A549 (cell line): ENCODE measurements around the gene SULT1C4. TPM values are rescaled to one million over a fixed set of nuclear protein-coding genes. Genes with fewer than 3 reads are reported as not detected.

ENCODE experiments used
- ATAC-seq, 2 experiments: fragments of 200-7000 bp in 1 of 2; fragments of >200 bp in 1 of 2; cut with Nextera tagmentation in 1 of 2; cut with Tn5 transposase in 1 of 2; 3 replicates each; pipeline versions ENCODE4 v1.8.0 to v1.9.1; 2018 to 2020; ENCODE audit warnings: mild to moderate bottlenecking in 1 of 2, moderate library complexity in 1 of 2
- CTCF ChIA-PET: fragments of 300-600 bp; sonication (Branson Sonifier 250); formaldehyde crosslinking; extraction: SDS; loops from one replicate; lab custom pipeline; 2021; ENCODE audit warnings: antibody characterized with exemption, inconsistent platforms; lab: Yijun Ruan, JAX
- POLR2A ChIA-PET: fragments of 350-600 bp; formaldehyde crosslinking; extraction: SDS; loops from one replicate; lab custom pipeline; 2021; ENCODE audit warnings: antibody characterized with exemption, inconsistent platforms; lab: Yijun Ruan, JAX
- DNase-seq, 2 experiments: peaks; one replicate each; pipeline versions ENCODE4 v3.0.0 to v3.0.0-alpha.2; 2011 to 2016; ENCODE audit warnings: low read depth in 1 of 2, low spot score in 1 of 2
- FAIRE-seq: peaks from 2 replicates; lab custom pipeline; 2011; peaks lifted over from hg19 to GRCh38; lab: Jason Lieb, UNC
- H3K27ac ChIP-seq, 2 experiments: fragments of >200 bp; sonication (Bioruptor Twin); formaldehyde crosslinking; 3 replicates each; pipeline ENCODE4 v1.5.1; 2016 to 2017
- H3K4me1 ChIP-seq: fragments of >200 bp; sonication (Bioruptor Twin); formaldehyde crosslinking; 3 replicates; pipeline ENCODE4 v1.6.1; 2016
- H3K4me2 ChIP-seq: fragments of >200 bp; sonication (Bioruptor Twin); formaldehyde crosslinking; 3 replicates; pipeline ENCODE4 v1.6.1; 2016
- H3K4me3 ChIP-seq: fragments of >200 bp; sonication (Bioruptor Twin); formaldehyde crosslinking; 3 replicates; pipeline ENCODE4 v1.5.1; 2016
- H3K9me3 ChIP-seq: fragments of >200 bp; sonication (Bioruptor Twin); formaldehyde crosslinking; 3 replicates; pipeline ENCODE4 v1.6.1; 2016
- ATOH8 ChIP-seq: fragments of 250-450 bp; sonication (Bioruptor Pico); IDR thresholded peaks from 2 replicates; pipeline ENCODE4 v1.5.0; 2020; ENCODE audit warnings: low read depth, mild to moderate bottlenecking, moderate library complexity
- BHLHE40 ChIP-seq: IDR thresholded peaks from 2 replicates; pipeline ENCODE4 v1.6.1; 2012; ENCODE audit warnings: low read depth, low read length, inconsistent platforms
- CBX8 ChIP-seq: fragments of 200-600 bp; sonication (generic); IDR thresholded peaks from 2 replicates; pipeline ENCODE4 v1.6.1; 2016
- CTCF ChIP-seq: fragments of >200 bp; sonication (Bioruptor Twin); formaldehyde crosslinking; IDR thresholded peaks from 3 replicates; pipeline ENCODE4 v1.5.1; 2016
- EHMT2 ChIP-seq: fragments of 200-600 bp; sonication (generic); IDR thresholded peaks from 2 replicates; pipeline ENCODE4 v1.6.1; 2016; ENCODE audit warnings: antibody characterized with exemption, low read depth, mild to moderate bottlenecking, moderate library complexity
- ESRRA ChIP-seq: fragments of 150-350 bp; IDR thresholded peaks from 2 replicates; pipeline ENCODE4 v1.6.1; 2014; ENCODE audit warnings: mild to moderate bottlenecking, low read length, borderline replicate concordance
- KDM1A ChIP-seq: fragments of 200-600 bp; sonication (generic); IDR thresholded peaks from 2 replicates; pipeline ENCODE4 v1.6.1; 2016; ENCODE audit warnings: low read depth, mild to moderate bottlenecking
- MAFK ChIP-seq: fragments of 450-650 bp; IDR thresholded peaks from 2 replicates; pipeline ENCODE4 v1.6.1; 2014; ENCODE audit not compliant: partially characterized antibody
- MAZ ChIP-seq: fragments of 150-350 bp; IDR thresholded peaks from 2 replicates; pipeline ENCODE4 v1.6.1; 2014; ENCODE audit warnings: antibody characterized with exemption, low read depth, low read length, borderline replicate concordance
- PBX3 ChIP-seq: IDR thresholded peaks from 2 replicates; pipeline ENCODE4 v1.6.1; 2012
- POLR2A ChIP-seq: IDR thresholded peaks from 2 replicates; pipeline ENCODE4 v1.6.1; 2012; ENCODE audit warnings: mild to moderate bottlenecking, low read length
- RAD21 ChIP-seq, 2 experiments: fragments of >200 bp in 1 of 2; sonication (Bioruptor Twin) in 1 of 2; formaldehyde crosslinking in 1 of 2; IDR thresholded peaks in 1 of 2; conservative IDR thresholded peaks in 1 of 2; 2 replicates in 1 of 2; 3 replicates in 1 of 2; pipeline ENCODE4 v1.6.1; 2012 to 2018; ENCODE audit warnings: inconsistent platforms in 1 of 2
- RNF2 ChIP-seq: fragments of 200-600 bp; sonication (generic); IDR thresholded peaks from 2 replicates; pipeline ENCODE4 v1.6.1; 2016; ENCODE audit warnings: low read depth, mild to moderate bottlenecking, antibody characterized with exemption, moderate library complexity, borderline replicate concordance
- SMC3 ChIP-seq: fragments of >200 bp; sonication (Bioruptor Twin); formaldehyde crosslinking; IDR thresholded peaks from 3 replicates; pipeline ENCODE4 v1.6.1; 2018; ENCODE audit warnings: inconsistent platforms
- USF2 ChIP-seq: fragments of 450-650 bp; IDR thresholded peaks from 2 replicates; pipeline ENCODE4 v1.6.1; 2014; ENCODE audit warnings: antibody characterized with exemption
- ZSCAN20 ChIP-seq: fragments of 250-450 bp; sonication (Bioruptor Pico); IDR thresholded peaks from 2 replicates; pipeline ENCODE4 v1.8.0; 2022; ENCODE audit warnings: mild to moderate bottlenecking, moderate library complexity
- WGBS: methylation state at CpG from one replicate; pipeline ENCODE4 v1.1.6; 2017; ENCODE audit errors: missing lambda C conversion rate; 5-methylcytosine and 5-hydroxymethylcytosine counted together
- polyA plus RNA-seq, 4 experiments: library from polyadenylated mRNA; depleted of rRNA in 3 of 4; stranded (reverse); fragments of >200 nt; fragmentation: RNase III in 1 of 4; extraction: RNeasy Plus Mini Kit Qiagen cat#74134 plus additional on column Dnase treatment in 1 of 4; gene quantifications; 2 replicates in 3 of 4; 3 replicates in 1 of 4; pipeline ENCODE4 v1.2.3, GENCODE V29; 2011 to 2017

Gene SULT1C4
- polyA plus RNA-seq, 2 of the 4 experiments (the other 2 are of a cell fraction): 0.05 TPM; not detected in 1

GRCh38 chr2:108392029-108392428, 14.3 kb downstream of the SULT1C4 start:
- WGBS: 83% methylated on average over 1 of the region's 1 CpG

GRCh38 chr2:108393197-108393596, 15.4 kb downstream of the SULT1C4 start:
- ATAC-seq: no peak
- FAIRE-seq: no peak

More at GRCh38 chr2:108392029-108392428, 14.3 kb downstream of the SULT1C4 start:
- H3K4me1 ChIP-seq: peaks cover 17% of the 10 kb centered on the region
- peak overlapping the region in 1 of 2 experiments; percentile 32; a peak in 1 of 6 replicates for H3K27ac ChIP-seq
- ChIA-PET POLR2A (no interaction called here), CTCF (interaction anchor here (1.0 kb wide), 1 partner anchor 12 kb away, joined by 4 read pairs; no protein-coding TSS in a partner anchor)
- DNase-seq (no peak), FAIRE-seq (no peak), ATAC-seq (no peak)
- H3K4me2 ChIP-seq: no peak overlapping the region
- TF ChIP-seq CBX8 (no peak), EHMT2 (no peak), POLR2A (no peak), PBX3 (no peak), RAD21 (conservative IDR thresholded peaks at IDR 0.05 in 1 of 2, IDR thresholded peaks at IDR 0.05 in 1 of 2) (no peak)
- H3K9me3 ChIP-seq: peaks cover 2% of the 10 kb centered on the region; the same call in 1 of the 3 replicates
- no peak overlapping the region for H3K4me3 ChIP-seq

GRCh38 chr2:108395155-108395554, 17.4 kb downstream of the SULT1C4 start:
- Histone ChIP-seq H3K4me3 (no peak overlapping the region), H3K27ac (no peak overlapping the region), H3K4me1 (no peaks in the 10 kb centered on the region)
- DNase-seq: no peak
- 95% methylated on average over 8 of the region's 8 CpGs for WGBS
- TF ChIP-seq ESRRA (no peak), MAFK (peak; percentile 20), CTCF (no peak), MAZ (no peak)
- TF ChIP-seq, all 56 proteins: peak for 1
- ChIA-PET CTCF (no interaction called here), POLR2A (no interaction called here)
- H3K4me2 ChIP-seq: no peak overlapping the region
- ATAC-seq (no peak), FAIRE-seq (no peak)
- peaks cover 2% of the 10 kb centered on the region; the same call in 1 of the 3 replicates for H3K9me3 ChIP-seq

More at GRCh38 chr2:108393197-108393596, 15.4 kb downstream of the SULT1C4 start:
- DNase-seq: no peak
- Histone ChIP-seq H3K4me1 (peaks cover 8% of the 10 kb centered on the region), H3K9me3 (peaks cover 2% of the 10 kb centered on the region; the same call in 1 of the 3 replicates), H3K4me2 (no peak overlapping the region), H3K27ac (no peak overlapping the region), H3K4me3 (no peak overlapping the region)
- POLR2A ChIA-PET: no interaction called here
- TF ChIP-seq USF2 (no peak), RAD21 (conservative IDR thresholded peaks at IDR 0.05 in 1 of 2, IDR thresholded peaks at IDR 0.05 in 1 of 2) (no peak), ATOH8 (no peak), KDM1A (no peak), ZSCAN20 (CRISPR knock-in tag) (no peak), SMC3 (no peak), BHLHE40 (no peak), CBX8 (no peak), PBX3 (no peak), RNF2 (no peak)
- CTCF ChIA-PET: no interaction called here
